ENCODE data around the gene BORCS5. TPM values are rescaled to one million over a fixed set of nuclear protein-coding genes. Genes with fewer than 3 reads are reported as not detected.
A peak's percentile ranks its signal among the peaks of the same experiment; 100 is the strongest.

BORCS5 gene
- total and polyA plus RNA-seq, 2 of the 8 experiments (the other 6 are each of a cell fraction or from before 2014, with no cell fraction given) = 8.3 to 17.4 TPM

GRCh38 chr12:12499909-12500604, 143.2 kb downstream of the BORCS5 start:
- no peak overlapping the region for H3K4me2 ChIP-seq (ENCODE audit: insufficient read depth in 1 of 2, low read depth in 2 of 2, low read length in 2 of 2)
- WGBS, 2 experiments (ENCODE audit: extremely low coverage in 1 of 2, insufficient coverage in 1 of 2, insufficient read length in 1 of 2, insufficient replicate concordance in 2 of 2, low coverage in 1 of 2, low lambda C conversion rate in 2 of 2, missing lambda C conversion rate in 1 of 2) = 91% methylated on average over 5 of the region's 5 CpGs; no CpG with 5 or more reads in 1 of the 2 experiments
- H4K91ac ChIP-seq (replicated peaks; ENCODE audit: insufficient read length, low read length) = no peak overlapping the region
- no peaks in the 10 kb centered on the region for H3K9me3 ChIP-seq (ENCODE audit: insufficient read depth in 2 of 2, low read depth in 1 of 2, low read length in 1 of 2)
- no peaks in the 10 kb centered on the region for H3K23me2 ChIP-seq (ENCODE audit: low read depth, low read length)
- peak in 1 of 2 experiments; percentile 26 for DNase-seq (ENCODE audit: low read depth in 1 of 2, low spot score in 2 of 2)
- H3K23ac ChIP-seq (ENCODE audit: insufficient read length) = no peak overlapping the region
- H3K4me1 ChIP-seq (replicated peaks in 1 of 4; ENCODE audit: control insufficient read depth in 3 of 4, insufficient read depth in 4 of 4, low read length in 3 of 4) = peaks cover 0 to 16% (median 8%) of the 10 kb centered on the region in 4 experiments; a peak in 5 of 7 replicates
- peaks cover 0 to 3% (median 0%) of the 10 kb centered on the region in 4 experiments; a peak in 2 of 8 replicates for H3K36me3 ChIP-seq (ENCODE audit: control insufficient read depth in 2 of 4, insufficient read depth in 4 of 4, low read length in 3 of 4)
- no peak overlapping the region for H2BK120ac ChIP-seq (replicated peaks; ENCODE audit: low read depth, low read length)
- H4K5ac ChIP-seq (ENCODE audit: insufficient read length, low read depth, low read length) = no peak overlapping the region
- H3K27ac ChIP-seq (ENCODE audit: low read depth, low read length) = no peak overlapping the region
- TF ChIP-seq MAX (IDR thresholded peaks at IDR 0.05) (no peak), CEBPB (IDR thresholded peaks at IDR 0.05; ENCODE audit: low read depth, low read length) (peak; percentile 77; the same call in 1 of the 2 replicates)
- ChIA-PET CTCF (ENCODE audit: partially characterized antibody) (interaction anchor here (0.8 to 1.6 kb wide), 6 partner anchors 10 to 418 kb away, joined by 3 to 7 read pairs (median 3); no protein-coding TSS in a partner anchor), POLR2A (ENCODE audit: partially characterized antibody) (interaction anchor here (0.7 to 1.5 kb wide), 2 partner anchors 17 to 63 kb away, joined by 3 read pairs; partner anchors contain the start of gene DUSP16)
- H2AK5ac ChIP-seq (ENCODE audit: low read depth, low read length) = no peak overlapping the region
- H4K8ac ChIP-seq (ENCODE audit: extremely low read depth, insufficient read depth, low read length) = no peak overlapping the region
- H2BK20ac ChIP-seq (ENCODE audit: low read length) = no peak overlapping the region
- H3K79me1 ChIP-seq (ENCODE audit: low read depth, low read length) = peaks cover 5% of the 10 kb centered on the region; the same call in 1 of the 2 replicates
- H2BK5ac ChIP-seq (ENCODE audit: low read depth, low read length) = no peak overlapping the region
- no peak overlapping the region for H3K14ac ChIP-seq (ENCODE audit: insufficient read length)
- no peak overlapping the region for H2AFZ ChIP-seq (ENCODE audit: low read length)
- no peak overlapping the region for H3K56ac ChIP-seq (replicated peaks; ENCODE audit: insufficient read length, low read depth, low read length)
- H2BK12ac ChIP-seq (ENCODE audit: low read depth, low read length) = no peak overlapping the region
- no peaks in the 10 kb centered on the region for H3K27me3 ChIP-seq (replicated peaks in 1 of 4; ENCODE audit: control insufficient read depth in 3 of 4, extremely low read depth in 1 of 4, insufficient read depth in 3 of 4, low read length in 3 of 4)
- no peak overlapping the region for H3K4ac ChIP-seq (replicated peaks; ENCODE audit: insufficient read length, low read depth, low read length)
- FAIRE-seq = no peak
- peaks cover 0 to 52% of the 10 kb centered on the region in 2 experiments; a peak in 3 of 4 replicates for H3K79me2 ChIP-seq (ENCODE audit: control insufficient read depth in 1 of 2, insufficient read depth in 2 of 2, low read length in 2 of 2)
- no peak overlapping the region for H3K4me3 ChIP-seq (ENCODE audit: extremely low read depth in 1 of 4, insufficient read depth in 2 of 4, low read depth in 3 of 4, low read length in 4 of 4)
- peaks cover 2% of the 10 kb centered on the region in 2 experiments for H4K20me1 ChIP-seq (replicated peaks in 1 of 2; ENCODE audit: control insufficient read depth in 1 of 2, insufficient read depth in 2 of 2, low read length in 2 of 2)
- H3K9ac ChIP-seq (replicated peaks in 1 of 4; ENCODE audit: extremely low read depth in 1 of 4, low read depth in 3 of 4, low read length in 3 of 4) = no peak overlapping the region
- H2BK15ac ChIP-seq (ENCODE audit: low read length) = no peak overlapping the region
- no peak overlapping the region for H3K18ac ChIP-seq (ENCODE audit: extremely low read depth, low read length)
